ENCODE data around the gene MAF. TPM values are rescaled to one million over a fixed set of nuclear protein-coding genes. Genes with fewer than 3 reads are reported as not detected.

Gene MAF
- total and polyA plus RNA-seq, 12 donors, result 7.2 to 114 (median 57.0) TPM

DNA sequence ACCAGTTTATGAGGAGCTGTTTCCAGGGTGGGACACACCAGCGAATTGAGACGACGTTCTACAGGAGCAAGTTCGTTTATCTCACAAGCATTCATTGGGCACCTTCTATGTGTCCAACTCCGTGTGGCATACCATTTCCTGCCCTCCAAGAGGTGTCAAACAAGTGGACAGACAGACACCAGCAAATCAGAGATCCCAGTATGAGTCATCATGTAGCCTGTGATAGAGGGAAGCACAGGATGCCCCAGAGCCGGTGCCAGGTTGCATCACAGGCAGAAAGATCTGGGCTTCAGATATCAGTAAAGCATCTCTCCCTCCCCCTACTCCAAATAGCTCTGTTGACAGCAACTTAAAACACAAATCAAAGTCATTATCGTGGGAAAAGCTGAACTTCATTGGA is 31.8 kb upstream of the MAF start:
- intact Hi-C loops (cut with DNase I), result no loop called here
- WGBS, 4 donors, result 64 to 76% (median 70%) methylated on average over 6 to 7 of the region's 7 CpGs
- no peak for TF ChIP-seq POLR2A (IDR thresholded peaks at IDR 0.05)
- TF ChIP-seq, protein P1, sequence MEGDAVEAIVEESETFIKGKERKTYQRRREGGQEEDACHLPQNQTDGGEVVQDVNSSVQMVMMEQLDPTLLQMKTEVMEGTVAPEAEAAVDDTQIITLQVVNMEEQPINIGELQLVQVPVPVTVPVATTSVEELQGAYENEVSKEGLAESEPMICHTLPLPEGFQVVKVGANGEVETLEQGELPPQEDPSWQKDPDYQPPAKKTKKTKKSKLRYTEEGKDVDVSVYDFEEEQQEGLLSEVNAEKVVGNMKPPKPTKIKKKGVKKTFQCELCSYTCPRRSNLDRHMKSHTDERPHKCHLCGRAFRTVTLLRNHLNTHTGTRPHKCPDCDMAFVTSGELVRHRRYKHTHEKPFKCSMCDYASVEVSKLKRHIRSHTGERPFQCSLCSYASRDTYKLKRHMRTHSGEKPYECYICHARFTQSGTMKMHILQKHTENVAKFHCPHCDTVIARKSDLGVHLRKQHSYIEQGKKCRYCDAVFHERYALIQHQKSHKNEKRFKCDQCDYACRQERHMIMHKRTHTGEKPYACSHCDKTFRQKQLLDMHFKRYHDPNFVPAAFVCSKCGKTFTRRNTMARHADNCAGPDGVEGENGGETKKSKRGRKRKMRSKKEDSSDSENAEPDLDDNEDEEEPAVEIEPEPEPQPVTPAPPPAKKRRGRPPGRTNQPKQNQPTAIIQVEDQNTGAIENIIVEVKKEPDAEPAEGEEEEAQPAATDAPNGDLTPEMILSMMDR (IDR thresholded peaks at IDR 0.05), result no peak
- H3K9me3 ChIP-seq (replicated peaks in 1 of 3), result no peaks in the 10 kb centered on the region
- H3K36me3 ChIP-seq (replicated peaks in 1 of 2), result no peaks in the 10 kb centered on the region
- no peak overlapping the region for H3K27ac ChIP-seq
- H3K27me3 ChIP-seq, result no peaks in the 10 kb centered on the region
- no peak overlapping the region for H3K4me3 ChIP-seq
- H3K4me1 ChIP-seq (replicated peaks in 1 of 2), result no peaks in the 10 kb centered on the region
- DNase-seq, result peak in 3 of 7 donors; percentile 12 to 34 (median 20)

DNA sequence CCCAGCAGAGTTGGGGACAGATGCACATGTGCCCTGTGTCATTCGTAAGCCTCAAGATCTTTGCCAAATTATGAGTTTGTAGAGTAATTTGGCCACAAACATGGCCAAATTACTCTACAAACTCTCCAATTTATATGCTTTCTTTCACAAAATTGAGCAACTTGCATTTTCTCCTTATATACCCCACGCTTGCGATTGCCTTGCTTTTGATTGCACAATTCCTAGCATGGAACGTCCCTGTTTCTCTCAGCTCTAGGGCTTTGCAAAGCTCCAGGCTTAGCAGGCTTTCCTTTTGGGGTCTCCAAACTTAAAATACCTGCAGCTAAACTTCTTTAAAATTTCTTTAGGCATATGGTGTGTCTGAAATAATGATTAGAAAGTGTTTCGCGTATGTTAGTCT is 28.5 kb upstream of the MAF start:
- H3K36me3 ChIP-seq (replicated peaks in 1 of 2), result no peaks in the 10 kb centered on the region
- WGBS, 4 donors, result 90 to 98% (median 92%) methylated on average over 6 of the region's 6 CpGs
- no peak for TF ChIP-seq POLR2A (IDR thresholded peaks at IDR 0.05)
- TF ChIP-seq, protein P1 (IDR thresholded peaks at IDR 0.05), result no peak
- no peaks in the 10 kb centered on the region for H3K9me3 ChIP-seq (replicated peaks in 1 of 3)
- no peak for DNase-seq
- intact Hi-C loops (cut with DNase I), result no loop called here
- H3K27ac ChIP-seq, result no peak overlapping the region
- H3K4me1 ChIP-seq (replicated peaks in 1 of 2), result no peaks in the 10 kb centered on the region
- no peak overlapping the region for H3K4me3 ChIP-seq
- no peaks in the 10 kb centered on the region for H3K27me3 ChIP-seq

DNA sequence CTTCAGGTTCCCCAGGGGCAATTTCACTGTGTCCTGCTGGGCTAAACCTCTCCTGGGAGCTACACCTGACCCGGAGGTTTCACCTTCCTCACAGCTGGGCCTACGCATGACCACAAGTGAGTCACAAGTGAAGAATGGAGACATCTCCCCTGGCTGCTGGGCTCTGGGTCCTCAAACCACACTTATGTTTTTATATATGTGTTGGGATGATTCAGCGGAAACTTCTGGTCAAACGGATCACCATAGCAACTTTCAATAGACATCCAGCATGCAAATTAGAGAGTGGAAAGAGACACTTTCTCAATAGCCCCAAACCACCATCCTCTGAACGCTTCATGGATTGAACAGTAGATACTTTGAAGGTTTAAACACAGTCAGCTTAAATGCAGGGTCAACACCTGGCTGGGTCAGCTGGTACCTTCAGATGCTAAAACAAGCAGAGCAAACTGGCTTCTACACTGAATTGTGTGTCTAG is 28.0 kb upstream of the MAF start:
- no peaks in the 10 kb centered on the region for H3K36me3 ChIP-seq (replicated peaks in 1 of 2)
- 80 to 91% (median 83%) methylated on average over 5 of the region's 5 CpGs for WGBS, 4 donors
- TF ChIP-seq, protein P1 (IDR thresholded peaks at IDR 0.05), result no peak
- TF ChIP-seq POLR2A (IDR thresholded peaks at IDR 0.05), result no peak

DNA sequence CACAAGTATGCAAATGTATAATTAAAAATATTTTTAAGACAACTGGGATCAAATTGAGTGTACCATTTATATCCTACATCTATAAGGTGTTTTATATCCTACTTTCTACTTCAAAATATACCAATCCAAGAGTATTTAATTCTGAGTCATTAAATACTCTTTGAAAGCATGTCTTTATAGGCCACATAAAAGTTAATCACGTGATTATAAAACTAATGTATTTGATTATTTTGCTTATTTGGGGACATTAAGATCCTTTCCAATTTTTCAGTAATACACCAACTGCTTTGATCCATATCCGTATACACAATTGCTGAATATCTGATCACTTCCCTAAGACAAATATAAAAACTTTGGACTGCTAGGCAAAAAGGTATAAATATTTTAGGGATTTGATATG is 26.6 kb upstream of the MAF start:
- H3K27ac ChIP-seq, result no peak overlapping the region
- H3K9me3 ChIP-seq (replicated peaks in 1 of 3), result no peaks in the 10 kb centered on the region
- intact Hi-C loops (cut with DNase I), result no loop called here
- H3K4me1 ChIP-seq (replicated peaks in 1 of 2), result no peaks in the 10 kb centered on the region
- 82 to 91% (median 88%) methylated on average over 2 of the region's 2 CpGs for WGBS, 4 donors
- no peaks in the 10 kb centered on the region for H3K36me3 ChIP-seq (replicated peaks in 1 of 2)
- no peak for DNase-seq
- no peaks in the 10 kb centered on the region for H3K27me3 ChIP-seq
- TF ChIP-seq POLR2A (IDR thresholded peaks at IDR 0.05), result no peak
- TF ChIP-seq, protein P1 (IDR thresholded peaks at IDR 0.05), result no peak
- H3K4me3 ChIP-seq, result no peak overlapping the region

More for the DNA sequence above, 28.0 kb upstream of the MAF start:
- no peak overlapping the region for H3K4me3 ChIP-seq
- H3K27me3 ChIP-seq, result no peaks in the 10 kb centered on the region
- no peak overlapping the region for H3K27ac ChIP-seq
- no peaks in the 10 kb centered on the region for H3K9me3 ChIP-seq (replicated peaks in 1 of 3)
- DNase-seq, result no peak
- intact Hi-C loops (cut with DNase I), result no loop called here
- no peaks in the 10 kb centered on the region for H3K4me1 ChIP-seq (replicated peaks in 1 of 2)
